Thymus (tissue), 11 donors: Measurements from ENCODE around the gene P2RY6. TPM values are rescaled to one million over a fixed set of nuclear protein-coding genes. Genes with fewer than 3 reads are reported as not detected.
"Not testable (repeated sequence)": the region's sequence is repeated elsewhere in the genome, so short reads cannot be mapped to it uniquely, and the experiment has no call there.

ENCODE experiments used
- DNase-seq, 9 donors: peaks; one replicate each; pipeline ENCODE4 v3.0.0-alpha.2; 2013; ENCODE audit warnings: low spot score in 9 of 9, low read depth in 6 of 9, missing footprints in 1 of 9
- H3K27ac ChIP-seq, 2 donors: one replicate each; pipeline ENCODE4 v1.5.1; 2013; ENCODE audit warnings: control low read depth in 1 of 2, low read depth in 1 of 2, low read length in 1 of 2, mild to moderate bottlenecking in 1 of 2, moderate library complexity in 1 of 2
- H3K27me3 ChIP-seq, 2 donors: one replicate each; pipeline ENCODE4 v1.5.1; 2013; ENCODE audit warnings: low read length in 1 of 2; ENCODE audit not compliant: control insufficient read depth in 2 of 2, insufficient read depth in 1 of 2
- H3K36me3 ChIP-seq, 2 donors: one replicate each; pipeline ENCODE4 v1.5.1; 2013; ENCODE audit warnings: low read length in 1 of 2, mild to moderate bottlenecking in 1 of 2, moderate library complexity in 1 of 2; ENCODE audit not compliant: control insufficient read depth in 2 of 2, insufficient read depth in 2 of 2
- H3K4me1 ChIP-seq, 2 donors: one replicate each; pipeline ENCODE4 v1.5.1; 2013; ENCODE audit warnings: low read length in 2 of 2; ENCODE audit not compliant: control insufficient read depth in 2 of 2, insufficient read depth in 2 of 2
- H3K4me3 ChIP-seq, 2 donors: one replicate each; pipeline ENCODE4 v1.5.1; 2013; ENCODE audit warnings: low read length in 2 of 2, control low read depth in 1 of 2, mild to moderate bottlenecking in 1 of 2
- H3K9me3 ChIP-seq, 2 donors: one replicate each; pipeline ENCODE4 v1.5.1; 2013; ENCODE audit warnings: low read length in 1 of 2, mild to moderate bottlenecking in 1 of 2; ENCODE audit not compliant: control insufficient read depth in 2 of 2, insufficient read depth in 1 of 2
- WGBS: extraction: QIAGEN DNeasy Blood & Tissue Kit; methylation state at CpG from one replicate; pipeline ENCODE4 v1.1.7; 2013; 5-methylcytosine and 5-hydroxymethylcytosine counted together
- polyA plus RNA-seq: library from polyadenylated mRNA; stranded (reverse); fragments of 200-250 nt; gene quantifications from one replicate; pipeline ENCODE4 v1.2.3, GENCODE V29; 2013
- total RNA-seq: library from RNA; stranded (reverse); fragments of 120-200 nt; gene quantifications from one replicate; pipeline ENCODE4 v1.2.4, GENCODE V29; 2013
- donor health status: healthy.

P2RY6 gene
- total and polyA plus RNA-seq, 2 donors = 1.3 to 2.9 TPM

- H3K27ac ChIP-seq = no peak overlapping the region
- DNase-seq = no peak
- no peak overlapping the region for H3K4me3 ChIP-seq
- H3K36me3 ChIP-seq = no peaks in the 10 kb centered on the region
- peaks cover 0 to 2% of the 10 kb centered on the region in 2 donors for H3K4me1 ChIP-seq
- peaks cover 0 to 7% of the 10 kb centered on the region in 2 donors for H3K9me3 ChIP-seq
- WGBS = 93% methylated on average over 4 of the region's 4 CpGs
- H3K27me3 ChIP-seq = peaks cover 6 to 34% of the 10 kb centered on the region in 2 donors
Measured at GRCh38 chr11:73266646-73267020, 5.5 kb upstream of the P2RY6 start.

- Histone ChIP-seq H3K4me3 (no peak overlapping the region), H3K27me3 (peaks cover 6 to 34% of the 10 kb centered on the region in 2 donors), H3K36me3 (no peaks in the 10 kb centered on the region), H3K9me3 (peaks cover 0 to 7% of the 10 kb centered on the region in 2 donors), H3K4me1 (peaks cover 0 to 2% of the 10 kb centered on the region in 2 donors), H3K27ac (no peak overlapping the region)
- no peak for DNase-seq
- WGBS = 95% methylated on average over 3 of the region's 3 CpGs
Measured at GRCh38 chr11:73267122-73267846, 4.9 kb upstream of the P2RY6 start.

GRCh38 chr11:73267906-73268540 is 4.1 kb upstream of the P2RY6 start:
- 97% methylated on average over 8 of the region's 8 CpGs for WGBS
- DNase-seq = no peak

GRCh38 chr11:73268671-73269271 is 3.4 kb upstream of the P2RY6 start:
- 98% methylated on average over 8 of the region's 8 CpGs for WGBS
- peaks cover 0 to 2% of the 10 kb centered on the region in 2 donors for H3K4me1 ChIP-seq

More at GRCh38 chr11:73267906-73268540, 4.1 kb upstream of the P2RY6 start:
- no peaks in the 10 kb centered on the region for H3K36me3 ChIP-seq
- peaks cover 0 to 7% of the 10 kb centered on the region in 2 donors for H3K9me3 ChIP-seq
- H3K27ac ChIP-seq = no peak overlapping the region
- H3K4me1 ChIP-seq = peaks cover 0 to 2% of the 10 kb centered on the region in 2 donors
- peaks cover 6 to 31% of the 10 kb centered on the region in 2 donors for H3K27me3 ChIP-seq
- H3K4me3 ChIP-seq = no peak overlapping the region

GRCh38 chr11:73269459-73270015 is 2.6 kb upstream of the P2RY6 start:
- H3K27ac ChIP-seq = no peak overlapping the region
- no peaks in the 10 kb centered on the region for H3K36me3 ChIP-seq
- DNase-seq = no peak
- H3K27me3 ChIP-seq = peaks cover under 1 to 17% of the 10 kb centered on the region in 2 donors
- H3K4me1 ChIP-seq = peaks cover 0 to 2% of the 10 kb centered on the region in 2 donors
- H3K9me3 ChIP-seq = peaks cover 0 to 3% of the 10 kb centered on the region in 2 donors
- no peak overlapping the region for H3K4me3 ChIP-seq
- WGBS = 91% methylated on average over 7 of the region's 7 CpGs

More at GRCh38 chr11:73268671-73269271, 3.4 kb upstream of the P2RY6 start:
- no peaks in the 10 kb centered on the region for H3K36me3 ChIP-seq
- peaks cover 6 to 25% of the 10 kb centered on the region in 2 donors for H3K27me3 ChIP-seq
- H3K27ac ChIP-seq = no peak overlapping the region
- peaks cover 0 to 7% of the 10 kb centered on the region in 2 donors for H3K9me3 ChIP-seq
- DNase-seq = no peak
- no peak overlapping the region for H3K4me3 ChIP-seq

- Histone ChIP-seq H3K4me3 (no peak overlapping the region), H3K36me3 (no peaks in the 10 kb centered on the region), H3K4me1 (peaks cover 0 to 2% of the 10 kb centered on the region in 2 donors), H3K27ac (no peak overlapping the region), H3K27me3 (peaks cover 0 to 10% of the 10 kb centered on the region in 2 donors), H3K9me3 (peaks cover 0 to 3% of the 10 kb centered on the region in 2 donors)
- no peak for DNase-seq
- 95% methylated on average over 7 of the region's 7 CpGs for WGBS
Measured at GRCh38 chr11:73270016-73270854, 1.9 kb upstream of the P2RY6 start.

GRCh38 chr11:73270855-73271477 is 1.2 kb upstream of the P2RY6 start:
- H3K27ac ChIP-seq = no peak overlapping the region
- 95% methylated on average over 18 of the region's 18 CpGs for WGBS
- H3K4me1 ChIP-seq = peaks cover 0 to 2% of the 10 kb centered on the region in 2 donors
- H3K27me3 ChIP-seq = peaks cover 0 to 3% of the 10 kb centered on the region in 2 donors
- H3K4me3 ChIP-seq = no peak overlapping the region
- DNase-seq = no peak
- H3K36me3 ChIP-seq = no peaks in the 10 kb centered on the region
- peaks cover 0 to 3% of the 10 kb centered on the region in 2 donors for H3K9me3 ChIP-seq

- not testable (repeated sequence) for H3K4me3 ChIP-seq, H3K36me3 ChIP-seq, H3K4me1 ChIP-seq, H3K27ac ChIP-seq, H3K9me3 ChIP-seq, H3K27me3 ChIP-seq, DNase-seq
- WGBS = 95% methylated on average over 10 of the region's 10 CpGs
Measured at GRCh38 chr11:73271478-73271865, 666 bp upstream of the P2RY6 start.
